SK-N-SH (cell line): ENCODE data around the gene PIK3C2B. TPM values are rescaled to one million over a fixed set of nuclear protein-coding genes. Genes with fewer than 3 reads are reported as not detected.

Experiments
- CTCF ChIA-PET: fragments of 300-600, 350-600 bp; formaldehyde crosslinking; extraction: SDS; loops from one replicate; lab custom pipeline; 2021; lab: Yijun Ruan, JAX
- POLR2A ChIA-PET: fragments of 350-600 bp; sonication (Branson Sonifier 250); formaldehyde crosslinking; extraction: SDS; loops from one replicate; lab custom pipeline; 2020; ENCODE audit warnings: antibody characterized with exemption, inconsistent platforms; lab: Yijun Ruan, JAX
- DNase-seq: peaks from one replicate; pipeline ENCODE4 v3.0.0; 2012
- H2AFZ ChIP-seq: fragments of 200-600 bp; sonication (generic); 2 replicates; pipeline ENCODE4 v1.8.1; 2016; ENCODE audit warnings: antibody characterized with exemption, mild to moderate bottlenecking, low read depth
- H3F3A ChIP-seq: fragments of 200-600 bp; sonication (generic); replicated peaks from 2 replicates; pipeline ENCODE3; 2016; ENCODE audit warnings: antibody characterized with exemption, mild to moderate bottlenecking; ENCODE audit not compliant: insufficient read depth
- H3K27ac ChIP-seq, 2 experiments: fragments of 200-500 bp in 1 of 2; fragments of 200-600 bp in 1 of 2; sonication (Bioruptor generic) in 1 of 2; sonication (generic), shearing (Covaris generic) in 1 of 2; 2 replicates each; pipeline versions ENCODE4 v1.5.1 to v1.6.1; 2014 to 2016; ENCODE audit warnings: low read depth in 2 of 2, inconsistent platforms in 1 of 2, low read length in 1 of 2, mild to moderate bottlenecking in 1 of 2, mixed read lengths in 1 of 2
- H3K27me3 ChIP-seq: fragments of 200-600 bp; sonication (generic), shearing (Covaris generic); 2 replicates; pipeline ENCODE4 v1.6.1; 2016; ENCODE audit warnings: mixed run types; ENCODE audit not compliant: insufficient read depth
- H3K36me3 ChIP-seq, 2 experiments: fragments of 200-500 bp in 1 of 2; fragments of 200-600 bp in 1 of 2; sonication (Bioruptor generic) in 1 of 2; sonication (generic) in 1 of 2; replicated peaks in 1 of 2; 2 replicates each; pipeline versions ENCODE3 to v1.5.1; 2014 to 2016; ENCODE audit warnings: low read length in 1 of 2, mild to moderate bottlenecking in 1 of 2; ENCODE audit not compliant: insufficient read depth in 2 of 2, control insufficient read depth in 1 of 2
- H3K4me1 ChIP-seq, 2 experiments: fragments of 200-500 bp in 1 of 2; fragments of 200-600 bp in 1 of 2; sonication (Bioruptor generic) in 1 of 2; sonication (generic), shearing (Covaris generic) in 1 of 2; 2 replicates each; pipeline versions ENCODE4 v1.5.1 to v1.6.1; 2014 to 2016; ENCODE audit warnings: low read depth in 1 of 2, low read length in 1 of 2, mixed run types in 1 of 2; ENCODE audit not compliant: insufficient read depth in 2 of 2, control insufficient read depth in 1 of 2
- H3K4me2 ChIP-seq: fragments of 200-600 bp; sonication (generic), shearing (Covaris generic); 2 replicates; pipeline ENCODE4 v1.6.1; 2017; ENCODE audit warnings: mixed run types
- H3K4me3 ChIP-seq, 2 experiments: fragments of 200-500 bp in 1 of 2; fragments of 200-600 bp in 1 of 2; sonication (Bioruptor generic) in 1 of 2; sonication (generic), shearing (Covaris generic) in 1 of 2; 2 replicates each; pipeline versions ENCODE4 v1.5.1 to v1.8.1; 2014 to 2016; ENCODE audit warnings: low read depth in 2 of 2, inconsistent platforms in 1 of 2, low read length in 1 of 2, mild to moderate bottlenecking in 1 of 2, mixed read lengths in 1 of 2, moderate library complexity in 1 of 2
- H3K79me2 ChIP-seq: fragments of 200-600 bp; sonication (generic); 2 replicates; pipeline ENCODE4 v1.8.1; 2017; ENCODE audit warnings: mild to moderate bottlenecking; ENCODE audit not compliant: insufficient read depth
- H3K9ac ChIP-seq: fragments of 200-600 bp; sonication (generic); 2 replicates; pipeline ENCODE4 v1.6.1; 2017; ENCODE audit warnings: mixed run types
- H3K9me2 ChIP-seq: fragments of 200-600 bp; sonication (generic); 2 replicates; pipeline ENCODE4 v1.6.1; 2017; ENCODE audit warnings: mixed run types
- H3K9me3 ChIP-seq: fragments of 200-600 bp; sonication (generic); 2 replicates; pipeline ENCODE4 v1.6.1; 2017; ENCODE audit warnings: mixed run types, mild to moderate bottlenecking, moderate library complexity
- H4K20me1 ChIP-seq: fragments of 200-600 bp; sonication (generic); 2 replicates; pipeline ENCODE4 v1.6.1; 2017; ENCODE audit warnings: mild to moderate bottlenecking, mixed run types; ENCODE audit not compliant: insufficient read depth
- CHD2 ChIP-seq: fragments of 150-350 bp; IDR thresholded peaks from 2 replicates; pipeline ENCODE4 v1.6.1; 2018; ENCODE audit warnings: low read length; ENCODE audit not compliant: partially characterized antibody
- EP300 ChIP-seq, 2 experiments: IDR thresholded peaks; 2 replicates each; pipeline versions ENCODE4 v1.4.0 to v1.6.1; 2012; ENCODE audit warnings: borderline replicate concordance in 1 of 2, low read depth in 1 of 2, low read length in 1 of 2
- FOXJ3 ChIP-seq: sonication (generic); formaldehyde crosslinking; IDR thresholded peaks from 2 replicates; pipeline ENCODE4 v1.5.1; 2020; ENCODE audit warnings: mild to moderate bottlenecking, missing genetic modification reagents
- GABPA ChIP-seq: IDR thresholded peaks from 2 replicates; pipeline ENCODE4 v1.4.0; 2012; ENCODE audit warnings: low read depth, mild to moderate bottlenecking
- GATA2 ChIP-seq: sonication (generic); formaldehyde crosslinking; IDR thresholded peaks from 2 replicates; pipeline ENCODE4 v1.5.0; 2020; ENCODE audit warnings: mild to moderate bottlenecking, missing genetic modification reagents
- MEF2A ChIP-seq: IDR thresholded peaks from 2 replicates; pipeline ENCODE4 v1.4.0; 2012; ENCODE audit warnings: low read depth, borderline replicate concordance
- MXI1 ChIP-seq: IDR thresholded peaks from 2 replicates; pipeline ENCODE4 v1.6.1; 2012; ENCODE audit warnings: mild to moderate bottlenecking, low read depth, low read length, improper control_type of control experiment
- NRF1 ChIP-seq: IDR thresholded peaks from 2 replicates; pipeline ENCODE4 v1.6.1; 2012; ENCODE audit warnings: low read depth, mild to moderate bottlenecking, low read length
- POLR2AphosphoS5 ChIP-seq: IDR thresholded peaks from 2 replicates; pipeline ENCODE4 v1.6.1; 2012; ENCODE audit warnings: low read depth, low read length
- RAD21 ChIP-seq: IDR thresholded peaks from 2 replicates; pipeline ENCODE4 v1.6.1; 2012; ENCODE audit warnings: mild to moderate bottlenecking, low read length
- RFX5 ChIP-seq: IDR thresholded peaks from 2 replicates; pipeline ENCODE4 v1.6.1; 2012; ENCODE audit warnings: mild to moderate bottlenecking, improper control_type of control experiment, low read length
- SMC3 ChIP-seq: IDR thresholded peaks from 2 replicates; pipeline ENCODE4 v1.6.1; 2012; ENCODE audit warnings: low read depth, low read length, improper control_type of control experiment
- TCF12 ChIP-seq: IDR thresholded peaks from 2 replicates; pipeline ENCODE4 v1.4.0; 2012
- YY1 ChIP-seq: IDR thresholded peaks from 2 replicates; pipeline ENCODE4 v1.4.0; 2012; ENCODE audit warnings: low read depth, mild to moderate bottlenecking
- WGBS: methylation state at CpG from one replicate; pipeline ENCODE4 v1.1.6; 2017; ENCODE audit warnings: low lambda C conversion rate; 5-methylcytosine and 5-hydroxymethylcytosine counted together
- polyA plus RNA-seq, 3 experiments: library from polyadenylated mRNA; depleted of rRNA; stranded (reverse); fragments of >200 nt; gene quantifications; 2 replicates each; pipeline ENCODE4 v1.2.3, GENCODE V29; 2012
- TF ChIP-seq, protein P1 (sequence below): IDR thresholded peaks from 2 replicates; pipeline ENCODE4 v1.4.0; 2012; ENCODE audit warnings: low read depth, borderline replicate concordance
- TF ChIP-seq, protein P2 (sequence below): fragments of 150-350 bp; IDR thresholded peaks from 2 replicates; pipeline ENCODE4 v1.6.1; 2016; ENCODE audit warnings: mild to moderate bottlenecking, low read depth, low read length
- TF ChIP-seq, protein P3 (sequence below): IDR thresholded peaks from 2 replicates; pipeline ENCODE4; 2012
- TF ChIP-seq, protein P4 (sequence below): IDR thresholded peaks from 2 replicates; pipeline ENCODE4 v1.4.0; 2012; ENCODE audit warnings: low read depth, borderline replicate concordance

The PIK3C2B gene
- polyA plus RNA-seq, 1 of the 3 experiments (the other 2 are of a cell fraction) = 6.5 TPM

DNA sequence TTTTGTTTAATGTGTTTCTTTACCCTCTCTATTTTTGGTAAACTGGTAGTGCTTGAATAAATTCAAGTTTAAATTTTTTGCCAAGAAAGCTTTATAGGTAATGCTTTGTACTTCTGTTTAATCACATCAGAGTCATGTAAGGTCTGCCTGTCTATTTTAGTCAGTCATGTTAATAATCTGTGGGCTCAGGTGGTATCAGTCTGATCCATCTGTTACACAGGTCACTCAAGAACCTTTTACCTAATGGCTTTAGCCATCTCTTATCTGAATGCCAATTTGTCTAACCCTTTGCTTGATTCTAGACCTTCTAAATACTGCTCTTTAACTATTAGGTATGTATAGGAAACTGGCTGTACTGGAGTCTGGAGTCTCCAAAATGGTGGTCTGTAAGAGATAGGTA is 38.2 kb upstream of the PIK3C2B start:
- CTCF ChIA-PET = interaction anchor here (1.3 kb wide), 1 partner anchor 274 kb away, joined by 4 read pairs; no protein-coding TSS in a partner anchor
- no peak for TF ChIP-seq RFX5
- no peak for TF ChIP-seq POLR2AphosphoS5
- TF ChIP-seq, protein P1, sequence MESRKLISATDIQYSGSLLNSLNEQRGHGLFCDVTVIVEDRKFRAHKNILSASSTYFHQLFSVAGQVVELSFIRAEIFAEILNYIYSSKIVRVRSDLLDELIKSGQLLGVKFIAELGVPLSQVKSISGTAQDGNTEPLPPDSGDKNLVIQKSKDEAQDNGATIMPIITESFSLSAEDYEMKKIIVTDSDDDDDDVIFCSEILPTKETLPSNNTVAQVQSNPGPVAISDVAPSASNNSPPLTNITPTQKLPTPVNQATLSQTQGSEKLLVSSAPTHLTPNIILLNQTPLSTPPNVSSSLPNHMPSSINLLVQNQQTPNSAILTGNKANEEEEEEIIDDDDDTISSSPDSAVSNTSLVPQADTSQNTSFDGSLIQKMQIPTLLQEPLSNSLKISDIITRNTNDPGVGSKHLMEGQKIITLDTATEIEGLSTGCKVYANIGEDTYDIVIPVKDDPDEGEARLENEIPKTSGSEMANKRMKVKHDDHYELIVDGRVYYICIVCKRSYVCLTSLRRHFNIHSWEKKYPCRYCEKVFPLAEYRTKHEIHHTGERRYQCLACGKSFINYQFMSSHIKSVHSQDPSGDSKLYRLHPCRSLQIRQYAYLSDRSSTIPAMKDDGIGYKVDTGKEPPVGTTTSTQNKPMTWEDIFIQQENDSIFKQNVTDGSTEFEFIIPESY = no peak
- no peak for TF ChIP-seq RAD21
- TF ChIP-seq, all 33 proteins: peak for 0
- Histone ChIP-seq H3F3A (peaks cover 6% of the 10 kb centered on the region), H3K9me3 (no peaks in the 10 kb centered on the region), H3K4me2 (no peak overlapping the region), H3K79me2 (peaks cover 18% of the 10 kb centered on the region), H4K20me1 (peaks cover 6% of the 10 kb centered on the region), H3K27ac (no peak overlapping the region), H2AFZ (no peak overlapping the region), H3K4me3 (no peak overlapping the region), H3K36me3 (peaks cover 70 to 80% of the 10 kb centered on the region in 2 experiments), H3K27me3 (no peaks in the 10 kb centered on the region), H3K4me1 (no peaks in the 10 kb centered on the region), H3K9me2 (no peaks in the 10 kb centered on the region), H3K9ac (no peak overlapping the region)
- DNase-seq = no peak
- POLR2A ChIA-PET = no interaction called here

DNA sequence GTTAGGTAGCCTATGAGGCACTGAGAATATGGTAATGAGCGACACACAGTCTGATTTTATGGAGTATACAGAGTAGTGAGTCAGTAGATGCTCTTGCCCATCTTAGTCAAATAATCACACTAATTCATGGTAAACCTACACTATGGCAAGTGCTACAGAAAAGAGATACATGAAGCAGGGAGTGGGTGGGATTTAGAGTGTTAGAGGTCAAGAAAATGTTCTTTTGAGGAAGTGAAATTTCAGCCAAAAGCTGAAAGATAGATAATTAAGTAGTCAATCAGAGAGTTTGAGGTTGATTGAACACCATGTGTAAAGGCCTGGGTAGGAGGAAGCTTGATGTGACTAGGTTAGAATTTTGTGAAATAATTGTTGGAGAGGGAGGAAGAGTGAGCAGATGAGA is 36.3 kb upstream of the PIK3C2B start:
- no peak overlapping the region for H3K27ac ChIP-seq
- H3K9ac ChIP-seq = no peak overlapping the region
- no peaks in the 10 kb centered on the region for H3K4me1 ChIP-seq
- H3K27me3 ChIP-seq = no peaks in the 10 kb centered on the region
- TF ChIP-seq FOXJ3 (CRISPR knock-in tag) (no peak), TCF12 (no peak), YY1 (no peak), MXI1 (no peak), MEF2A (no peak), NRF1 (no peak), POLR2AphosphoS5 (no peak), GABPA (no peak), SMC3 (no peak), EP300 (IDR thresholded peaks at IDR 0.05; ENCODE audit: borderline replicate concordance in 1 of 2, low read depth in 1 of 2, low read length in 1 of 2) (no peak), CHD2 (no peak), GATA2 (CRISPR knock-in tag) (no peak), RAD21 (no peak)
- TF ChIP-seq, protein P2, sequence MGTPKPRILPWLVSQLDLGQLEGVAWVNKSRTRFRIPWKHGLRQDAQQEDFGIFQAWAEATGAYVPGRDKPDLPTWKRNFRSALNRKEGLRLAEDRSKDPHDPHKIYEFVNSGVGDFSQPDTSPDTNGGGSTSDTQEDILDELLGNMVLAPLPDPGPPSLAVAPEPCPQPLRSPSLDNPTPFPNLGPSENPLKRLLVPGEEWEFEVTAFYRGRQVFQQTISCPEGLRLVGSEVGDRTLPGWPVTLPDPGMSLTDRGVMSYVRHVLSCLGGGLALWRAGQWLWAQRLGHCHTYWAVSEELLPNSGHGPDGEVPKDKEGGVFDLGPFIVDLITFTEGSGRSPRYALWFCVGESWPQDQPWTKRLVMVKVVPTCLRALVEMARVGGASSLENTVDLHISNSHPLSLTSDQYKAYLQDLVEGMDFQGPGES = no peak
- TF ChIP-seq, protein P3, sequence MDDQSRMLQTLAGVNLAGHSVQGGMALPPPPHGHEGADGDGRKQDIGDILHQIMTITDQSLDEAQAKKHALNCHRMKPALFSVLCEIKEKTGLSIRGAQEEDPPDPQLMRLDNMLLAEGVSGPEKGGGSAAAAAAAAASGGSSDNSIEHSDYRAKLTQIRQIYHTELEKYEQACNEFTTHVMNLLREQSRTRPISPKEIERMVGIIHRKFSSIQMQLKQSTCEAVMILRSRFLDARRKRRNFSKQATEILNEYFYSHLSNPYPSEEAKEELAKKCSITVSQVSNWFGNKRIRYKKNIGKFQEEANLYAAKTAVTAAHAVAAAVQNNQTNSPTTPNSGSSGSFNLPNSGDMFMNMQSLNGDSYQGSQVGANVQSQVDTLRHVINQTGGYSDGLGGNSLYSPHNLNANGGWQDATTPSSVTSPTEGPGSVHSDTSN = no peak
- TF ChIP-seq, protein P4, sequence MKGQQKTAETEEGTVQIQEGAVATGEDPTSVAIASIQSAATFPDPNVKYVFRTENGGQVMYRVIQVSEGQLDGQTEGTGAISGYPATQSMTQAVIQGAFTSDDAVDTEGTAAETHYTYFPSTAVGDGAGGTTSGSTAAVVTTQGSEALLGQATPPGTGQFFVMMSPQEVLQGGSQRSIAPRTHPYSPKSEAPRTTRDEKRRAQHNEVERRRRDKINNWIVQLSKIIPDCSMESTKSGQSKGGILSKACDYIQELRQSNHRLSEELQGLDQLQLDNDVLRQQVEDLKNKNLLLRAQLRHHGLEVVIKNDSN = no peak
- H3K9me3 ChIP-seq = no peaks in the 10 kb centered on the region
- H3K36me3 ChIP-seq = peaks cover 68 to 82% of the 10 kb centered on the region in 2 experiments
- H3K4me2 ChIP-seq = no peak overlapping the region
- no peak for DNase-seq
- peaks cover 6% of the 10 kb centered on the region for H4K20me1 ChIP-seq
- peaks cover 6% of the 10 kb centered on the region for H3F3A ChIP-seq
- H3K79me2 ChIP-seq = peaks cover 17% of the 10 kb centered on the region; the same call in 1 of the 2 replicates
- no peak overlapping the region for H2AFZ ChIP-seq
- no peak overlapping the region for H3K4me3 ChIP-seq
- WGBS = 100% methylated on average over 1 of the region's 1 CpG
- H3K9me2 ChIP-seq = no peaks in the 10 kb centered on the region
- POLR2A ChIA-PET = no interaction called here
- CTCF ChIA-PET = interaction anchor here (2.3 to 5.1 kb wide), 2 partner anchors 216 to 276 kb away, joined by 7 to 26 read pairs; no protein-coding TSS in a partner anchor
